NCI-H2081 (cell line): ENCODE measurements around the gene NOP56.

Experiments used
- DNase-seq, 2 experiments: peaks; one replicate each; lab custom pipeline; 2025; lab: John Stamatoyannopoulos, UW

Gene NOP56

DNA sequence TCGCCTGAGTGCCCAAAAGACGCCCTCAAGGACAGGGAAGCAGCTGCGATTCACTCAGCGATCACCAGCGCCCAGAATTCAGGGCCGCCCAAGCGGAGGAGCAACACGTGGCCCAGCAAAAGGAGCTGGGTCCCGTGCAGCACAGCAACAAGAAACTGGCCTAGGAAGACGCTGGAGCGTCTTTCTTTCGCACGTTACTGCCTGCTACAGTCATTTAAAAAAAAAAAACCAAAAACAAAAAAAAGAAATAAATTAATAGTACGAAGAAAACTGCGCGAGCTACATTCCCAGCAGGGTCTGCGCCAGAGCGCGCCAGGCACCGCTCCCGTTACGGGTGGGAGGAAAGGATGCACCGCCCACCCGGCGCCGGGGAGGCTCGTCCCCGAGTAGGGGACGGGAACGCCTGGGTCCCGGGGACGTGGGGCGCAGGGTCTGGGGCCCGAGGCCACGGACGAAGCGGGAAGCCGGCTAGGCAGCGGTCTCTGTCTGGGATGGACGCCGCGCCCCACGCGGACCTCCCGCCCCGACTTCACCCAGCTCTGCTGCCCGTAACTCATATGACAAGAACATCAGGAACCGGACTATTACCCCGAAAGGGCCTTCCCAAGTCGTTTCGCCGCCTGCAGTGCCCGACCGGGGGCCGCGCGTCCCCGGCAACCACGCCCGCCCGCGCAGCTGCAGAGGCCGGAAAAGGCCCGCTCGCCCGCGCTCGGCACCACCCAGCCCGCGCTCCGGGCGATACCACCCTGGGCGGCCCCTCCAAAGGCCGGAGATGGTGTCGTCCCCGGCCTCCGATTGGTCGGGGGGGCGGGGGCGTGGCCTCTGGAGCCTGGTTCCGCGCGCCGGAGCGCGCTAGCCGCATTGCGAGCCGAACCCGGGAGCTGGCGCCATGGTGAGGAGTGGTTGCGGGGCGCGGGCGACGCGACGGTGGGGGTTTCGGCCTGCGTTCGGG, at the start of gene NOP56:
NOP56 (plus strand) TSS at position 861 of the 952 bp plus-strand sequence; CDS start at position 890, 29 bp downstream.
- DNase-seq = peak; percentile 90 to 93

DNA sequence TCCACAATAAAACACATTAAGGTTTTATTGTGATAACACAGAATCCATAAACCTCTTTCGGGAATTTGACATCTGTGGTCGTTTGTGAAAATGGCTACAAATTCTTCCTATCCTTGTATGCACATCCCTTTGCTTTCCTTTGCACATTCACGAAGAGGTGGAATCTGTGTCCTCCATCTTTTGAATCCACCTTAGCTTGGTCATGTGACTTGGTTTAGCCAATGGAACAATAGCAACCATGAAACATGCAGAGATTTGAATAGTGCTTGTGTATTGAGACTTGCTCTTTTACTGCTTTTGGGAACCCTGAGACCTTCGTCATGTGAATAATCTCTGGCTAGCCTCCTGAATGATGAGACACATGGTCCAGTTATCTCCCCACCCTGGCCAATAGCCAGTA, 49.7 kb upstream of the NOP56 start:
- DNase-seq = no peak

DNA sequence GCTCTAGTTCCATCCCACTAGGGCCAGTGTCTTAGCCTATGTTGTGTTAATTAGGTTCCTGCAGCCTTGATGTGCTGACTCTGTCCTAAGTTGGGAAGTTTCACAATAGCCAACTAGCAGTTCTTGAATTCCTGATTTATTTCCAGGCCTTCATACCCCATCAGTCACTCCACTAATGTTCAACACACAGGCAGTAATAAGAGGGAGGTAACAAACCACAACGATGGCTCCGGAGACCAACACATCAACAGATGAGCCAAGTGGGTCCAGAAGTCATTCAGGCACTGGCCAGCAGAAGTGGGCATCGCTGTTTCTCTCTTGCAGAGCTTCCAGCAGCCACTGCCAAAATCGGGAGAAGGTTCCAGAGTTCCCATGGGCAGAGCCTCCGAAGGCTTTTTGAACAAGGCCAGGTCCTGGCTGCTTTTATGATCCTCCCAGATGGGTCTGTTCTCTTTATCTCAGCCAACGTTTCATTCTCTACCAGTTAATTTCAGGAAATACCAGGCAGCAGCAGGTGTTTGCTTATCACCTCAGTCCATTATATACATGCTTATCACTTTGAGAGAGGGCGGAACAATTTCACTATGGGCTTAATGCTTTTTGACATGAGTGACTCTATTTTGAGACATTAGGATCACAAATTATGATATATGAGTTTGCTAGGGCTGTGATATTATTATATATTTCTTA, 48.5 kb upstream of the NOP56 start:
- peak in 1 of 2 experiments; percentile 52 for DNase-seq

DNA sequence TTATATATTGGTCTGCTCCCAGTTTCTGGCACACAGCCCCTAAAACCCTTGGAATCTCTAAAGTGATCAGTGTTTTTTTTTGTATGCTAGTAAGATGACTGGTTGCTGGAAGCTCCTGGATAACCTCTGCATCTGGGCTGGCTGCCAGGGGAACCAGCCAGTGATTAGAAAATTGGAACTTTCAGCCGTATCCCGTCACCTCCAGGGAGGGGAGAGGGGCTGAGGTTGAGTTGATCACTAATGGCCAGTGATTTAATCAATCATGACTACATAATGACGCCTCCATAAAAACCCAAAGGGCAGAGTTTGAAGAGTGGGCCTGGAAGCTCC, 48.0 kb upstream of the NOP56 start:
- DNase-seq = peak in 1 of 2 experiments; percentile 52

DNA sequence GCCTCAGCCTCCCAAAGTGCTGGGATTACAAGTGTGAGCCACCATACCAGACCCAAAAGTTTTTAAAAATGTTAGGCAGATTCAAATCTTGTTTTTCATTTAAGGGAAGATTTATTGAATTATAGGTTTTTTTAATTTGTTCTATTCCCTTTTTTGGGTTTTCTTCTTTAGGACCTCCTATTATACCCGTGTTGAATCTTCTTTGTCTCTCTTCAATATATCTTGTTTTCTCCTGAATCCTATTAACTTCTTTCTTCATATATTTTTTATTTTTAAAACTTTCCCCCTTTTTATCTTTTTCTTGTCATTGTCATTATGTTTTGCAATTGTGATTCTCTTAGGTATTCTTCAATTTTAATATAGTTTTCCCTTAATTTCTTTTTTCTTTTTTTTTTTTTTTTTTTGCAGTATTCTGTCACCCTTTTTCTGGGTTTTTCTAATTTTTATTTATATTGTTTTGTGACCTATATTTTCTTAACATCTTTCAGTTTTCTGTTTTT, 45.9 kb upstream of the NOP56 start:
- no peak for DNase-seq

- DNase-seq = no peak
Measured at GRCh38 chr20:2610326-2610725, 42.1 kb upstream of the NOP56 start.

DNA sequence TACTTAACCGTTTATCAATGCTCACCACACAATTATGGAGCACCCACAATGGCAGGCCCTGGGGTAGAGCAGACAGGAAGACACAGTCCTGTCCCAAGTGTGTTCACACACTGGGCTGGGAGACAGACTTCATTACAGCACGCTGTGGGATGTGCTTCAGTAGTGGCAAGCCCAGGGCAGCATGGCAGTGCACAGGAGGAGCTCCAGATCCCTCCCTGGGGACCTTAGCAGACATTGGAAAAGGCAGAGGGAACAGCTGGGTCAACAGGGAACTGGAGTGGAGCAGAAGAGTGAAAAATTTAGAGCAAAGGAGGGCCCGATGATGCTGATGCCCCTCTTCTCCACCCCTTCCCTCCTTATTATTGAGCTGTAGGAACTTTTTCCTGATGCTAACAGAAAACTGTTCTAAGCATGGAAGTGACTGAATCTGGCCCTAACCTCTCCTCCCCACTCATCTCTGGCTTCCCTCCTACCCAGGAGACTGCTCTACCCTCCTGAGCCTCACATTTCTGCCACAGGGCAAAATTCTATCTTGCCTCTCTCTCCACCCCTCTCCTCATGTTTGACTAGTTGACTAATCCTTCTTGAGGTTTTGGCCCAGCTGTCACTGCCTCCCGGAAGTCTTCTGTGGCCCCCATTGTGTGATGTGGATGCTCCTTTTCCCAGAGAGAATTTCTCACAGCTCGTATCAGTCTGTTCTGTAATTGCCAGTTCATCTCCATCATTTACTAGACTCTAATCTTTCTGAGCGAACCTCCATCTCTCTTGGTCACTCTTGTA, 41.3 kb upstream of the NOP56 start:
- no peak for DNase-seq

DNA sequence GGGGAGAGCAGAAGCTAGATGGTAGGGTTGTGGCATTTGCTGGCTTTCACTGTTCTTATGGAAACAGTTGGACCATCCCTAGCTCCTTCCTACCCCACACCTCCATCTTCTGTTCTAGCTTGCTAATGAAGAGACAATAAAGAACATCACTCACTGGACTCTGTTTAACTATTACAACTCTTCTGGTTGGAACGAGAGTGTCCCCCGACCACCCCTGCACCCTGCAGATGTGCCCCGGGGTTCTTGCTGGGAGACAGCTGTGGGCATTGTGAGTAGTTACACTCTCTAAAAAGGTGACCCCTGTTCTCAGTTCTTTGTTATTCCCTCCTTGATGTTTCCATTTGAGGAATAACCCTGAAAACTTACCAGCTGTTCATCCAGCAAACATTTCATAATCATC, 40.4 kb upstream of the NOP56 start:
- DNase-seq = no peak

DNA sequence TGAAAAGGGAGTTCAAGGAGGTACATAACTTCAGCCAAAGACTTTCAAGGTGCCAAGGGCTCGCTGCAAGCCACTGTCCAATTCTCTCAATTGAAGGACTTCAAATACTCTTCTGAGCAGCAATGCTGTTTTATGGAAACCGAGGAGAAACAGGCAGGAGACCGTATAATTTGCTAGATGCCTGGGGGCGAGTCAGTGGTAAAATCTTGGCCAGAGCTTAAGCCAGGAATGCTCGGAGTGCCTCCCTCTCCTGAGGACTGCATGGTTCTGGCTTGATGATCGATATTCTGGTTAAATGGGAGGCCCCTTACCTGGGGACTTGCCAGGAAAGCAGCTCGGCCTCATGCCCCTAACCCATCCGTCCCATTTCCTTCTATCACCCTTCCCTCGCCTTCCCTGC, 35.8 kb upstream of the NOP56 start:
- DNase-seq = no peak

DNA sequence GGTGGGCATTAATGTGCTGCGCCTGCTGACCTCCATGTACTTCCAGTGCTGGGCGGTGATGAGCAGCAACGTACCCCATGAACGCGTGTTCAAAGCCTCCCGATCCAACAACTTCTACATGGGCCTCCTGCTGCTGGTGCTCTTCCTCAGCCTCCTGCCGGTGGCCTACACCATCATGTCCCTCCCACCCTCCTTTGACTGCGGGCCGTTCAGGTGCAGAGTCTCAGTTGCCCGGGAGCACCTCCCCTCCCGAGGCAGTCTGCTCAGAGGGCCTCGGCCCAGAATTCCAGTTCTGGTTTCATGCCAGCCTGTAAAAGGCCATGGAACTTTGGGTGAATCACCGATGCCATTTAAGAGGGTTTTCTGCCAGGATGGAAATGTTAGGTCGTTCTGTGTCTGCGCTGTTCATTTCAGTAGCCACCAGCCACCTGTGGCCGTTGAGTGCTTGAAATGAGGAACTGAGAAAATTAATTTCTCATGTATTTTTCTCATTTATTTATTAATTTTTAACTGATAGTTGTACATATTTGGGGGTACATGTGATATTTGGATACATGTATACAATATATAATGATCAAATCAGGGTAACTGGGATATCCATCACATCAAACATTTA, 35.2 kb upstream of the NOP56 start:
- DNase-seq = no peak

DNA sequence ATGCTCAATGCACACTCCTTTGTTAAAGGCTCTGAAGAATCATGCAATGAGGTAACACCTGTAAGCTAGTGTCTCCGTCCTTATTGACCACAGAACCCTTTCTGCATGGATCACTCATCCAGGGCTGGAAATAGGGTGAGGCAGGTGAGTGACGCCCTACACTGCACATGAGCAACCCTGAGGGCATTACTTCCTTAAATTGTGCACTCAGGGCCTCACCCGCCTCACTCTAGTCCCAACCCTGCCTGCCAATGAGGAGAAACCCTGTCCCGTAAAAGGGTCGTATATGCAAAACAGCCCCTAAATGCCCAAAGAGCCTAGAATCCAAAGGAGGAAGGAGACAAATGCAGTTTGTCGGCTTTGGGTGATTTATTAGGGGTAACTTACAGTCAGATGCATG, 33.6 kb upstream of the NOP56 start:
- no peak for DNase-seq

GRCh38 chr20:2619337-2619736, 33.1 kb upstream of the NOP56 start:
- DNase-seq = no peak

DNA sequence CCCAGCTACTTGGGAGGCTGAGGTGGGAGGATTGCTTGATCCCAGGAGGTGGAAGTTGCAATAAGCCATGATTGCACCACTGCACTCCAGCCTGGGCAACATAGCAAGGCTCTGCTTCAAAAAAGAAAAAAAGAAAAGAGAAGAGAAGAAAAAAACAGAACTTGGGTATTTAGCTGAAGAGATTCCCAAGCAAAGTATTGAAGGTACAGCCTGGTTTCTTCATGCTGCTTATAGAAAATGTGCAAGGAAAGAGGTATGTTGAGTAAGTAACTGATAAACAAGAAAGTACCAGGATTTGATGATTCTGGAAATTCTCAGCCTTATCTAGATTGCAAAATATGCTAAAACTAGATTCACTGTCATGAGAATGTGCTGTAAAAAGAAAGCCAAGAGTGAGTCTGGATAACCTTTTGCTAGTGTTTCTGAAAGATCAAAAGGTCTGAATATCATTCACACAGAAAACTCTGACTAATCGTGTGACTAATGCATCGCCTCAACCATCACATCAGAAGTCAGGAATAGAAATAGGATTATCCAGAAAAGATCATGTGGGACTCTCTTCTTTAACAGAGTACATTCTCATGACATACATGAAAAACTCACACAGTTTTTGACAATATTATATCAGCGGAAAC, 32.4 kb upstream of the NOP56 start:
- no peak for DNase-seq

- no peak for DNase-seq
Measured at GRCh38 chr20:2624190-2624589, 28.2 kb upstream of the NOP56 start.

DNA sequence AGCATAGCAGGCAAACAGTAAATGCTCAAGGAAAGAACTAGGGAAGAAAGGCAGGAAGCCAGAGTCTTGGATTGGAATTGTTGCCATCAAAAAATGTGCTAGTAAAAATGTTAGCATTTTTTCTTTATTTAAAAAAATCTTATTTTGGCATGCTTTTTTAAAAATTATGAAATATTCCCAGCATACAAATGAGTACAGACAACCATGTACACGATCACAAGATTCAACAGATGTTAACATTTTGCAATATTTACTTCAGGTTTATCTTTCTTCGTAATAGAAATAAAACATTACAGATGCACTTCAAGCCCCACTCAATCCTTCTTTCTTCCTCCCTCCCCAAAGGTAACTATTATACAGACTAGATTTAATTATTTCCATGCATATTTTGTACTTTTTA, 27.4 kb upstream of the NOP56 start:
- DNase-seq = no peak

DNA sequence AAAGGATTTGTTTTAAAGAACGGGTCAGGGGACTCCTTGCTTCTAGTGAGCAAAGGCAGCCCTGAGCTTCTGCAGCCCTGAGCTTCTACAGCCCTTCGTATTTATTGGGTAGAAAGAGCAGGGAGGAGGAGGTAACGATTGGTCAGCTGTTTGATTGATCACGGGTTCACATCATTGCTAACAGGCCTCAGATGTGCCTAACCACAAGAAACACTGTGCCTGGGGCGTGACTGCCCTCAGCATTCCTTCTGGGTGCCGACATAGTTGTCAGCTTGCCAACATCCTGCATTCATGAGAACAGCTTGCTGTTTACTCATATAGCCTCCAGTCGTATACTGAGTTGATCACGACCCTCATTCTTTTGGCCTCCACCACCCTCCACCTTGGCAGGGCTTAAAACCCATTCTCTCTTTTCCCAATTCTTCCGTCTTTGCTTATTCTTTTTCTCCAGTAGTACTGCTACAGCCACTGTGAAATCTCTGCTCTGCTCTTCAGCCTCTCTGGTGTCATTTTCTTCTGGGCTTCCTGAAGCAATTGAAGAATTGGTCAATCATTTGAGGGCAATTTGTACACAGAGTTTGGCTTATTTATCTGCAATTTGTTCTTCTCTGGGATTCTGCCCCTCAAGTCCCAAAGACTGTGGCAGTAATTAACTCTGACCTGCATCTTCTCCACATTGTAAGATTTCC, 25.4 kb upstream of the NOP56 start:
- no peak for DNase-seq

DNA sequence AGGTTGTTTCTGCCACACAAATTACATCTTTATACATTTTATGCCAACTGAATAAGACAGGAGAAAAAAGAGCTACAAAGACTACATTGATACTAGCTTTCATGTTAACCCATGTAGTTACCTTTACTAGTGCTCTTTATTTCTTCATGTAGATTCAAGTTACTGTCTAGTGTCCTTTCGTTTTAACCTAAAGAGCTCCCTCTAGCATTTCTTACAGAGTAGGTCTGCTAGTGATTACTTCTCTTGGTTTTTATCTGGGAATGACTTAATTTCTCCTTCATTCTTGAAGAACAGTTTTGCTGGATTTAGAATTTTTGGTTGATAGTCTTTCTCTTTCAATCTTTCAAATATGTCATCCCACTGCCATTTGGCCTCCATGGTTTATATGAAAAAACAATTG, 21.2 kb upstream of the NOP56 start:
- DNase-seq = no peak

DNA sequence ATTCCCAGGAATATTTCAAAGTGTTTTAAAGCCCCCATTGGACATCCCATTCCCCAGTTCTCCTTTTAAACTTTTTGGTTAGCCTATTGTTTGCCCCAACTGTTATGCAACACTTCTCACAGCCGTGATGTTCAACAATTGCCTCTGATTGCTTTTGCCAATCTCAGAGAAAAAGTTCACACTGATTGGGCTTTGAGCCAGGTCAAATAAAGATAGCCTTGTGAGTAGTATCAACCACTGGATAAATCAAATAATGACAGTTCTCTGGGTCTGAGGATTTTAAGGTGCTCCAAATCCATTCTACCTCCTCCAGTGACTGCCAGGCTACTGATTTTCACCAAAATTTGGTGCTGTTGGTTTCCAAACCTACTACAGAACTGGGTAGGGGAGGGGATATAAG, 19.1 kb upstream of the NOP56 start:
- no peak for DNase-seq

GRCh38 chr20:2637246-2637645, 15.2 kb upstream of the NOP56 start:
- no peak for DNase-seq

GRCh38 chr20:2640260-2640659, 12.2 kb upstream of the NOP56 start:
- DNase-seq = no peak

GRCh38 chr20:2640899-2641298, 11.5 kb upstream of the NOP56 start:
- DNase-seq = no peak
